ENCODE data around the gene CTSF. TPM values are rescaled to one million over a fixed set of nuclear protein-coding genes. Genes with fewer than 3 reads are reported as not detected.
A peak's percentile ranks its signal among the peaks of the same experiment; 100 is the strongest.

The CTSF gene
- total RNA-seq, 4 donors from 2014 or later: 49.1 to 87.0 (median 60.6) TPM

GRCh38 chr11:66530927-66531709 lies 37.3 kb downstream of the CTSF start:
- intact Hi-C loops (cut with DNase I; ENCODE audit: low total_unique reads) (no loop called here), in situ Hi-C loops (cut with MboI; ENCODE audit: low sequenced_read_pairs in 4 of 4) (no loop called here)
- no peaks in the 10 kb centered on the region for H3K4me1 ChIP-seq
- no peak for DNase-seq
- ATAC-seq: no peak
- peaks cover 0 to 10% of the 10 kb centered on the region in 2 donors for H3K36me3 ChIP-seq
- TF ChIP-seq POLR2A (IDR thresholded peaks at IDR 0.05) (no peak), CTCF (IDR thresholded peaks at IDR 0.05 in 4 of 5, conservative IDR thresholded peaks at IDR 0.05 in 1 of 5) (no peak)
- no peak overlapping the region for H3K27ac ChIP-seq
- no peaks in the 10 kb centered on the region for H3K9me3 ChIP-seq
- no peak overlapping the region for H3K4me3 ChIP-seq
- H3K27me3 ChIP-seq: no peaks in the 10 kb centered on the region

- intact Hi-C loops (cut with DNase I; ENCODE audit: low total_unique reads): no loop called here
- no peak for TF ChIP-seq CTCF (IDR thresholded peaks at IDR 0.05 in 4 of 5, conservative IDR thresholded peaks at IDR 0.05 in 1 of 5)
- TF ChIP-seq POLR2A (IDR thresholded peaks at IDR 0.05): no peak
Measured at GRCh38 chr11:66529655-66530054, 38.8 kb downstream of the CTSF start.

GRCh38 chr11:66529069-66529468 lies 39.3 kb downstream of the CTSF start:
- H3K4me1 ChIP-seq: peaks cover 0 to 11% of the 10 kb centered on the region in 2 donors
- H3K4me3 ChIP-seq: no peak overlapping the region
- in situ Hi-C loops (cut with MboI; ENCODE audit: low sequenced_read_pairs in 4 of 4): no loop called here
- no peak overlapping the region for H3K27ac ChIP-seq
- intact Hi-C loops (cut with DNase I; ENCODE audit: low total_unique reads): no loop called here
- H3K36me3 ChIP-seq: peaks cover 0 to 7% of the 10 kb centered on the region in 2 donors
- TF ChIP-seq POLR2A (IDR thresholded peaks at IDR 0.05) (no peak), CTCF (IDR thresholded peaks at IDR 0.05 in 4 of 5, conservative IDR thresholded peaks at IDR 0.05 in 1 of 5) (no peak)
- no peaks in the 10 kb centered on the region for H3K9me3 ChIP-seq
- DNase-seq (no peak), ATAC-seq (no peak)
- H3K27me3 ChIP-seq: no peaks in the 10 kb centered on the region

More at GRCh38 chr11:66529655-66530054, 38.8 kb downstream of the CTSF start:
- Histone ChIP-seq H3K36me3 (peaks cover 0 to 7% of the 10 kb centered on the region in 2 donors), H3K27ac (no peak overlapping the region), H3K27me3 (no peaks in the 10 kb centered on the region), H3K4me1 (peaks cover 0 to 7% of the 10 kb centered on the region in 2 donors), H3K9me3 (no peaks in the 10 kb centered on the region), H3K4me3 (no peak overlapping the region)
- in situ Hi-C loops (cut with MboI; ENCODE audit: low sequenced_read_pairs in 4 of 4): no loop called here
- ATAC-seq (no peak), DNase-seq (no peak)

- DNase-seq (peak in 1 of 2 donors; percentile 63), ATAC-seq (peak in 1 of 2 donors; percentile 88)
- peaks cover 0 to 12% of the 10 kb centered on the region in 2 donors for H3K4me1 ChIP-seq
- intact Hi-C loops (cut with DNase I; ENCODE audit: low total_unique reads) (loop anchor here (1.0 kb wide), 1 partner anchor 22 kb away; the partner anchor contains the start of genes ACTN3 and ZDHHC24), in situ Hi-C loops (cut with MboI; ENCODE audit: low sequenced_read_pairs in 4 of 4) (no loop called here)
- peak overlapping the region in 3 of 4 donors; percentile 69 to 82 (median 75) for H3K27ac ChIP-seq
- no peaks in the 10 kb centered on the region for H3K9me3 ChIP-seq
- peaks cover 0 to 40% of the 10 kb centered on the region in 2 donors for H3K36me3 ChIP-seq
- H3K4me3 ChIP-seq: no peak overlapping the region
- H3K27me3 ChIP-seq: no peaks in the 10 kb centered on the region
- TF ChIP-seq CTCF (IDR thresholded peaks at IDR 0.05 in 4 of 5, conservative IDR thresholded peaks at IDR 0.05 in 1 of 5): no peak
- TF ChIP-seq POLR2A (IDR thresholded peaks at IDR 0.05): no peak
Measured at GRCh38 chr11:66524304-66525040, 43.9 kb downstream of the CTSF start.

Measured in gastrocnemius medialis (tissue), 4 donors.